Measurements from ENCODE around the gene DCLK2. TPM values are rescaled to one million over a fixed set of nuclear protein-coding genes. Genes with fewer than 3 reads are reported as not detected.

The DCLK2 gene
- total RNA-seq, 1 experiment from 2014 or later = 1.2 TPM

GRCh38 chr4:150302553-150302952 lies 224.3 kb downstream of the DCLK2 start:
- no peaks in the 10 kb centered on the region for H4K20me1 ChIP-seq (ENCODE audit: low read length)
- DNase-seq = peak; percentile 86
- no peaks in the 10 kb centered on the region for H3K9me2 ChIP-seq (replicated peaks; ENCODE audit: low read length)
- no TSS peak for BruUV-seq (replicated peaks)
- ChIA-PET POLR2A (ENCODE audit: unreplicated experiment) (no interaction called here), CTCF (no interaction called here)
- no peaks in the 10 kb centered on the region for H3K27me3 ChIP-seq (ENCODE audit: low read length)
- no peaks in the 10 kb centered on the region for H3K79me2 ChIP-seq (ENCODE audit: low read length)
- ATAC-seq = peak; percentile 61
- H3K4me2 ChIP-seq (ENCODE audit: low read length) = no peak overlapping the region
- intact Hi-C loops (cut with micrococcal nuclease) = loop anchor here (5.0 kb wide), 1 partner anchor 160 kb away; no protein-coding TSS in a partner anchor
- no peak overlapping the region for H3K9ac ChIP-seq (ENCODE audit: low read length)
- TF ChIP-seq EZH2phosphoT487 (IDR thresholded peaks at IDR 0.05; ENCODE audit: borderline replicate concordance, low read length) (no peak), CTCF (conservative IDR thresholded peaks at IDR 0.05; ENCODE audit: low read depth, low read length) (no peak), EZH2 (IDR thresholded peaks at IDR 0.05; ENCODE audit: low read length, unreplicated experiment) (no peak)
- no peaks in the 10 kb centered on the region for H3K9me3 ChIP-seq (ENCODE audit: low read length)
- peaks cover 38% of the 10 kb centered on the region for H3K4me1 ChIP-seq (ENCODE audit: insufficient read depth, low read length)
- H3K4me3 ChIP-seq (ENCODE audit: low read length) = no peak overlapping the region
- H3K36me3 ChIP-seq (ENCODE audit: low read depth, low read length) = no peaks in the 10 kb centered on the region
- H3K27ac ChIP-seq (ENCODE audit: low read length) = peak overlapping the region; percentile 36
- no peak overlapping the region for H2AFZ ChIP-seq (ENCODE audit: low read length)
- H3F3A ChIP-seq (ENCODE audit: low read length, unreplicated experiment) = no peaks in the 10 kb centered on the region

GRCh38 chr4:150305995-150306394 lies 227.8 kb downstream of the DCLK2 start:
- peak overlapping the region; percentile 68 for H3K27ac ChIP-seq (ENCODE audit: low read length)
- CTCF ChIA-PET = no interaction called here
- no peaks in the 10 kb centered on the region for H4K20me1 ChIP-seq (ENCODE audit: low read length)
- ATAC-seq (peak; percentile 46), DNase-seq (peak; percentile 60)
- intact Hi-C loops (cut with micrococcal nuclease) = no loop called here
- H3K4me1 ChIP-seq (ENCODE audit: insufficient read depth, low read length) = peaks cover 66% of the 10 kb centered on the region
- no peaks in the 10 kb centered on the region for H3K36me3 ChIP-seq (ENCODE audit: low read depth, low read length)
- H3K4me3 ChIP-seq (ENCODE audit: low read length) = peak overlapping the region; percentile 27; the same call in 1 of the 2 replicates
- TF ChIP-seq EZH2phosphoT487 (IDR thresholded peaks at IDR 0.05; ENCODE audit: borderline replicate concordance, low read length) (no peak), EZH2 (IDR thresholded peaks at IDR 0.05; ENCODE audit: low read length, unreplicated experiment) (no peak)
- H3K79me2 ChIP-seq (ENCODE audit: low read length) = no peaks in the 10 kb centered on the region
- no peak overlapping the region for H2AFZ ChIP-seq (ENCODE audit: low read length)
- H3K9me2 ChIP-seq (replicated peaks; ENCODE audit: low read length) = no peaks in the 10 kb centered on the region
- peak overlapping the region; percentile 73 for H3K4me2 ChIP-seq (ENCODE audit: low read length)
- peak overlapping the region; percentile 28; the same call in 1 of the 2 replicates for H3K9ac ChIP-seq (ENCODE audit: low read length)
- H3K27me3 ChIP-seq (ENCODE audit: low read length) = no peaks in the 10 kb centered on the region
- no TSS peak for BruUV-seq (replicated peaks)
- no peaks in the 10 kb centered on the region for H3K9me3 ChIP-seq (ENCODE audit: low read length)
- POLR2A ChIA-PET (ENCODE audit: unreplicated experiment) = no interaction called here
- H3F3A ChIP-seq (ENCODE audit: low read length, unreplicated experiment) = no peaks in the 10 kb centered on the region

GRCh38 chr4:150306719-150307118 lies 228.5 kb downstream of the DCLK2 start:
- no TSS peak for BruUV-seq (replicated peaks)
- Histone ChIP-seq H3K4me2 (ENCODE audit: low read length) (peak overlapping the region; percentile 73; the same call in 1 of the 2 replicates), H3K79me2 (ENCODE audit: low read length) (no peaks in the 10 kb centered on the region), H3K9ac (ENCODE audit: low read length) (peak overlapping the region; percentile 28; the same call in 1 of the 2 replicates), H3K4me1 (ENCODE audit: insufficient read depth, low read length) (peaks cover 62% of the 10 kb centered on the region), H3K9me2 (replicated peaks; ENCODE audit: low read length) (no peaks in the 10 kb centered on the region), H3F3A (ENCODE audit: low read length, unreplicated experiment) (no peaks in the 10 kb centered on the region), H2AFZ (ENCODE audit: low read length) (no peak overlapping the region), H3K9me3 (ENCODE audit: low read length) (no peaks in the 10 kb centered on the region), H3K27me3 (ENCODE audit: low read length) (no peaks in the 10 kb centered on the region), H4K20me1 (ENCODE audit: low read length) (no peaks in the 10 kb centered on the region), H3K27ac (ENCODE audit: low read length) (no peak overlapping the region), H3K36me3 (ENCODE audit: low read depth, low read length) (no peaks in the 10 kb centered on the region), H3K4me3 (ENCODE audit: low read length) (no peak overlapping the region)
- ChIA-PET POLR2A (ENCODE audit: unreplicated experiment) (no interaction called here), CTCF (no interaction called here)
- ATAC-seq (no peak), DNase-seq (no peak)
- no peak for TF ChIP-seq EZH2 (IDR thresholded peaks at IDR 0.05; ENCODE audit: low read length, unreplicated experiment)
- TF ChIP-seq EZH2phosphoT487 (IDR thresholded peaks at IDR 0.05; ENCODE audit: borderline replicate concordance, low read length) = no peak
- no peak for TF ChIP-seq CTCF (conservative IDR thresholded peaks at IDR 0.05; ENCODE audit: low read depth, low read length)
- intact Hi-C loops (cut with micrococcal nuclease) = no loop called here
